ENCODE measurements around the gene TAGLN2.
"Not testable (repeated sequence)": the region's sequence is repeated elsewhere in the genome, so short reads cannot be mapped to it uniquely, and the experiment has no call there.

TAGLN2 gene

GRCh38 chr1:159914252-159915018, 10.9 kb downstream of the TAGLN2 start:
- in situ Hi-C loops (cut with HindIII; ENCODE audit: low pct_ligation_motif_present, low pct_unique_long_range_greater_than_20kb, low sequenced_read_pairs), result no loop called here
- DNase-seq, result no peak

- in situ Hi-C loops (cut with HindIII; ENCODE audit: low pct_ligation_motif_present, low pct_unique_long_range_greater_than_20kb, low sequenced_read_pairs), result no loop called here
Measured at GRCh38 chr1:159913451-159914192, 11.7 kb downstream of the TAGLN2 start.

GRCh38 chr1:159911326-159912070, 13.8 kb downstream of the TAGLN2 start:
- in situ Hi-C loops (cut with HindIII; ENCODE audit: low pct_ligation_motif_present, low pct_unique_long_range_greater_than_20kb, low sequenced_read_pairs), result no loop called here
- no peak for DNase-seq

More at GRCh38 chr1:159913451-159914192, 11.7 kb downstream of the TAGLN2 start:
- no peak for DNase-seq

GRCh38 chr1:159908031-159908940, 17.0 kb downstream of the TAGLN2 start:
- DNase-seq, result no peak
- in situ Hi-C loops (cut with HindIII; ENCODE audit: low pct_ligation_motif_present, low pct_unique_long_range_greater_than_20kb, low sequenced_read_pairs), result no loop called here

- in situ Hi-C loops (cut with HindIII; ENCODE audit: low pct_ligation_motif_present, low pct_unique_long_range_greater_than_20kb, low sequenced_read_pairs), result no loop called here
- no peak for DNase-seq
Measured at GRCh38 chr1:159906960-159907359, 18.3 kb downstream of the TAGLN2 start.

GRCh38 chr1:159904036-159904435, 21.3 kb downstream of the TAGLN2 start:
- in situ Hi-C loops (cut with HindIII; ENCODE audit: low pct_ligation_motif_present, low pct_unique_long_range_greater_than_20kb, low sequenced_read_pairs); DNase-seq: not testable (repeated sequence)

- in situ Hi-C loops (cut with HindIII; ENCODE audit: low pct_ligation_motif_present, low pct_unique_long_range_greater_than_20kb, low sequenced_read_pairs), result no loop called here
- DNase-seq, result no peak
Measured at GRCh38 chr1:159902541-159902940, 22.8 kb downstream of the TAGLN2 start.

- DNase-seq, result no peak
- in situ Hi-C loops (cut with HindIII; ENCODE audit: low pct_ligation_motif_present, low pct_unique_long_range_greater_than_20kb, low sequenced_read_pairs), result no loop called here
Measured at GRCh38 chr1:159900755-159901360, 24.4 kb downstream of the TAGLN2 start.

- in situ Hi-C loops (cut with HindIII; ENCODE audit: low pct_ligation_motif_present, low pct_unique_long_range_greater_than_20kb, low sequenced_read_pairs), result no loop called here
Measured at GRCh38 chr1:159900086-159900680, 25.1 kb downstream of the TAGLN2 start, which contains the start of gene CFAP45. Gene CFAP45, minus strand, starts transcription at chr1:159900165. Its CDS starts 67 bp downstream, at chr1:159900098.

GRCh38 chr1:159899634-159900033, 25.7 kb downstream of the TAGLN2 start:
- not testable (repeated sequence) for DNase-seq
- in situ Hi-C loops (cut with HindIII; ENCODE audit: low pct_ligation_motif_present, low pct_unique_long_range_greater_than_20kb, low sequenced_read_pairs), result loop anchor here (25.0 kb wide), 1 partner anchor 112 kb away; the partner anchor contains the start of gene DUSP23

More at GRCh38 chr1:159900086-159900680, 25.1 kb downstream of the TAGLN2 start, which contains the start of gene CFAP45:
- DNase-seq, result no peak

- no peak for DNase-seq
- in situ Hi-C loops (cut with HindIII; ENCODE audit: low pct_ligation_motif_present, low pct_unique_long_range_greater_than_20kb, low sequenced_read_pairs), result loop anchor here (25.0 kb wide), 1 partner anchor 111 kb away; the partner anchor contains the start of gene DUSP23
Measured at GRCh38 chr1:159898527-159898926, 26.8 kb downstream of the TAGLN2 start.

- no peak for DNase-seq
- in situ Hi-C loops (cut with HindIII; ENCODE audit: low pct_ligation_motif_present, low pct_unique_long_range_greater_than_20kb, low sequenced_read_pairs), result loop anchor here (25.0 kb wide), 1 partner anchor 111 kb away; the partner anchor contains the start of gene DUSP23
Measured at GRCh38 chr1:159897962-159898361, 27.3 kb downstream of the TAGLN2 start.

- in situ Hi-C loops (cut with HindIII; ENCODE audit: low pct_ligation_motif_present, low pct_unique_long_range_greater_than_20kb, low sequenced_read_pairs), result loop anchor here (25.0 kb wide), 1 partner anchor 109 kb away; the partner anchor contains the start of gene DUSP23
- no peak for DNase-seq
Measured at GRCh38 chr1:159896546-159896930, 28.8 kb downstream of the TAGLN2 start.

GRCh38 chr1:159895836-159896545, 29.3 kb downstream of the TAGLN2 start:
- in situ Hi-C loops (cut with HindIII; ENCODE audit: low pct_ligation_motif_present, low pct_unique_long_range_greater_than_20kb, low sequenced_read_pairs), result loop anchor here (25.0 kb wide), 1 partner anchor 109 kb away; the partner anchor contains the start of gene DUSP23
- DNase-seq, result no peak

GRCh38 chr1:159895286-159895685, 30.0 kb downstream of the TAGLN2 start:
- no peak for DNase-seq
- in situ Hi-C loops (cut with HindIII; ENCODE audit: low pct_ligation_motif_present, low pct_unique_long_range_greater_than_20kb, low sequenced_read_pairs), result loop anchor here (25.0 kb wide), 1 partner anchor 108 kb away; the partner anchor contains the start of gene DUSP23

- peak; percentile 27 for DNase-seq
- in situ Hi-C loops (cut with HindIII; ENCODE audit: low pct_ligation_motif_present, low pct_unique_long_range_greater_than_20kb, low sequenced_read_pairs), result loop anchor here (25.0 kb wide), 1 partner anchor 106 kb away; the partner anchor contains the start of gene DUSP23
Measured at GRCh38 chr1:159892944-159893343, 32.4 kb downstream of the TAGLN2 start.

All from ACHN (cell line).